ENCODE data around the gene PLD6.

DNA sequence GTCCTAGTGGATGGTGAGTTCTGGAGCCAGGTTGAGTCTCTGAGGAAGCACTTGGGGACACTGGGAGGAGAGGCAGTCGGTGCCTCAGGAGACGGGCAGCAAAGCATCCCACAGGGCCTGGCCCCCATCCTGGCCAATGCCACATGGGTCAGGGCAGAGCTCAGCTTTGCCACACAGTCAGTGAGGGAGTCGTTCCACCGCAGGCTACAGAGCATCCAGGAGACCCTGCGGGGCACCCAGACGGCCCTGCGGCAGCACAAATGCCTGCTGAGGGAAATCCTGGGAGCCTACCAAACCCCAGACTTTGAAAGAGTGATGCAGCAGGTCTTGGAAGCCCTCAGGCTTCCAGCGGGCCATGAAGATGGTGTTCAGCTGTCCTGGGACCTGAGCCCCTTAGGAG lies 39.7 kb downstream of the PLD6 start:
- TF ChIP-seq POLR2AphosphoS5 (IDR thresholded peaks at IDR 0.05; ENCODE audit: low read depth, low read length) (no peak), TAF1 (IDR thresholded peaks at IDR 0.05; ENCODE audit: borderline replicate concordance, insufficient read depth, low read length) (no peak), SIN3A (IDR thresholded peaks at IDR 0.05; ENCODE audit: borderline replicate concordance, insufficient read depth, low read length) (no peak), FOXP2 (optimal IDR thresholded peaks at IDR 0.05; ENCODE audit: borderline replicate concordance, extremely low read depth, extremely low read length, insufficient read depth) (no peak)
- TF ChIP-seq, protein P1, sequence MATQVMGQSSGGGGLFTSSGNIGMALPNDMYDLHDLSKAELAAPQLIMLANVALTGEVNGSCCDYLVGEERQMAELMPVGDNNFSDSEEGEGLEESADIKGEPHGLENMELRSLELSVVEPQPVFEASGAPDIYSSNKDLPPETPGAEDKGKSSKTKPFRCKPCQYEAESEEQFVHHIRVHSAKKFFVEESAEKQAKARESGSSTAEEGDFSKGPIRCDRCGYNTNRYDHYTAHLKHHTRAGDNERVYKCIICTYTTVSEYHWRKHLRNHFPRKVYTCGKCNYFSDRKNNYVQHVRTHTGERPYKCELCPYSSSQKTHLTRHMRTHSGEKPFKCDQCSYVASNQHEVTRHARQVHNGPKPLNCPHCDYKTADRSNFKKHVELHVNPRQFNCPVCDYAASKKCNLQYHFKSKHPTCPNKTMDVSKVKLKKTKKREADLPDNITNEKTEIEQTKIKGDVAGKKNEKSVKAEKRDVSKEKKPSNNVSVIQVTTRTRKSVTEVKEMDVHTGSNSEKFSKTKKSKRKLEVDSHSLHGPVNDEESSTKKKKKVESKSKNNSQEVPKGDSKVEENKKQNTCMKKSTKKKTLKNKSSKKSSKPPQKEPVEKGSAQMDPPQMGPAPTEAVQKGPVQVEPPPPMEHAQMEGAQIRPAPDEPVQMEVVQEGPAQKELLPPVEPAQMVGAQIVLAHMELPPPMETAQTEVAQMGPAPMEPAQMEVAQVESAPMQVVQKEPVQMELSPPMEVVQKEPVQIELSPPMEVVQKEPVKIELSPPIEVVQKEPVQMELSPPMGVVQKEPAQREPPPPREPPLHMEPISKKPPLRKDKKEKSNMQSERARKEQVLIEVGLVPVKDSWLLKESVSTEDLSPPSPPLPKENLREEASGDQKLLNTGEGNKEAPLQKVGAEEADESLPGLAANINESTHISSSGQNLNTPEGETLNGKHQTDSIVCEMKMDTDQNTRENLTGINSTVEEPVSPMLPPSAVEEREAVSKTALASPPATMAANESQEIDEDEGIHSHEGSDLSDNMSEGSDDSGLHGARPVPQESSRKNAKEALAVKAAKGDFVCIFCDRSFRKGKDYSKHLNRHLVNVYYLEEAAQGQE (IDR thresholded peaks at IDR 0.05; ENCODE audit: insufficient read depth in 1 of 2, low read depth in 2 of 2, low read length in 2 of 2) = no peak
